HuH-7 (cell line): ENCODE data around the gene TNKS1BP1.
A peak's percentile ranks its signal among the peaks of the same experiment; 100 is the strongest.
"Not testable (repeated sequence)": the region's sequence is repeated elsewhere in the genome, so short reads cannot be mapped to it uniquely, and the experiment has no call there.

Source experiments
- DNase-seq: peaks from one replicate; pipeline ENCODE4 v3.0.0; 2011; ENCODE audit warnings: low spot score

The TNKS1BP1 gene

GRCh38 chr11:57287884-57288283 is 36.9 kb downstream of the TNKS1BP1 start:
- DNase-seq: no peak

DNA sequence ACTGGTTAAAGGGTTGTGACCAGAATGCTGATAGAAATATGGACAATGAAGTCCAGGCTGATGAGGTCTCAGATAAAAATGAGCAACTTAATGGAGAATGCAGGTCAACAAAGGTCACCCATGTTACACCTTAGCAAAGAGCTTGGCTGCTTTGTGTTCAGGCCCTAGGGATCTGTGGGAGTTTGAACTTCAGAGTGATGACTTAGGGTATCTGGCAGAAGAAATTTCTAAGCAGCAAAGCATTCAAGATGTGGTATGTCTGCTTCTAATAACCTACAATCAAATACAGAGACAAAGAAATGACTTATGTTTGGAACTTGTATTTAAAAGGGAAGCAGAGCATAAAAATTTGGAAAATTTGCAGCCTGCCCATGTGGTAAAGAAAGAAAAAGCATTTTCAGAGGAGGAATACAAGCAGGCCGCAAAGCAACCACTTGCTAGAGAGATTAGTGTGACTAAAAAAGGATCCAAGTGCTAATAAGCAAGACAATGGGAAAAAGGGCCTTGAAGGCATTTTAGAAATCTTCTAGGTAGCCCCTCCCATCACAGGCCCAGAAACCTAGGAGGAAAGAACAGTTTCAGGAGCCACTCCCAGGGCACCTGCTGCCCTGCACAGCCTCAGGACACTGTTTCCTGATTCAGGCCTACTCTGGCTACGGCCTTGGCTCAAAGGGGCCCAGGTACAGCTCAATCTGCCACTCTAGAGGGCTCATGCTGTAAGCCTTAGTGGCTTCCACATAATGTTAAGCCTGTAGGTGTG is 41.3 kb downstream of the TNKS1BP1 start:
- no peak for DNase-seq

DNA sequence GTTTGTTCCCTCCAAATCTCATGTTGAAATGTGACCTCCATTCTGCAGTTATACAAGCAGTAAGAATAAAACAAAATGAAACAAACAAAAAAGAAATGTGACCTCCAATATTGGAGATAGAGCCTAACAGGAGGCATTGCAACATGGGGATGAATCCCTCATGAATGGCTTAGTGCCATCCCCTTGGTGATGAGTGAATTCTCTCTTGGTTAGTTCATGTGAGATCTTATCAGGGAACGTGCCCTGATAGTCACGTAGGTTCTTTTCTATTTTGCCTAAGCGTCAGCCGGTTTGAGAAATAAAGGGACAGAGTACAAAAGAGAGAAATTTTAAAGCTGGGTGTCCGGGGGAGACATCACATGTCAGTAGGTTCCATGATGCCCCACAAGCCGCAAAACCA is 43.2 kb downstream of the TNKS1BP1 start:
- not testable (repeated sequence) for DNase-seq

- DNase-seq: no peak
These were observed 45.6 kb downstream of the TNKS1BP1 start for GRCh38 chr11:57279116-57279515.

DNA sequence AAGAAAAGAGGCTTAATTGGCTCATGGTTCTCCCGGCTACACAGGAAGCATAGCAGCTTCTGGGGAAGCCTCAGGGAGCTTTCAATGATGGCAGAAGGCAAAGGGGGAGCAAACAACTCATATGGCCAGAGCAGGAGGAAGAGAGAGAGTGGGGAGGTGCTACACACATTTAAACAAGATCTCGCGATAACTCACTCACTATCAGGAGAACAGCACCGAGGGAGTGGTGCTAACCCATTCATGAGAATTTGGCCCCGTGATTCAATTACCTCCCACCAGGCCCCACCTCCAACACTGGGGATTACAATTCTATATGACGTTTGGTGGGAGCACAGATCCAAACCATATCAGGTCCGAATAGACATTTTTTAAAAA is 46.0 kb downstream of the TNKS1BP1 start:
- DNase-seq: no peak

DNA sequence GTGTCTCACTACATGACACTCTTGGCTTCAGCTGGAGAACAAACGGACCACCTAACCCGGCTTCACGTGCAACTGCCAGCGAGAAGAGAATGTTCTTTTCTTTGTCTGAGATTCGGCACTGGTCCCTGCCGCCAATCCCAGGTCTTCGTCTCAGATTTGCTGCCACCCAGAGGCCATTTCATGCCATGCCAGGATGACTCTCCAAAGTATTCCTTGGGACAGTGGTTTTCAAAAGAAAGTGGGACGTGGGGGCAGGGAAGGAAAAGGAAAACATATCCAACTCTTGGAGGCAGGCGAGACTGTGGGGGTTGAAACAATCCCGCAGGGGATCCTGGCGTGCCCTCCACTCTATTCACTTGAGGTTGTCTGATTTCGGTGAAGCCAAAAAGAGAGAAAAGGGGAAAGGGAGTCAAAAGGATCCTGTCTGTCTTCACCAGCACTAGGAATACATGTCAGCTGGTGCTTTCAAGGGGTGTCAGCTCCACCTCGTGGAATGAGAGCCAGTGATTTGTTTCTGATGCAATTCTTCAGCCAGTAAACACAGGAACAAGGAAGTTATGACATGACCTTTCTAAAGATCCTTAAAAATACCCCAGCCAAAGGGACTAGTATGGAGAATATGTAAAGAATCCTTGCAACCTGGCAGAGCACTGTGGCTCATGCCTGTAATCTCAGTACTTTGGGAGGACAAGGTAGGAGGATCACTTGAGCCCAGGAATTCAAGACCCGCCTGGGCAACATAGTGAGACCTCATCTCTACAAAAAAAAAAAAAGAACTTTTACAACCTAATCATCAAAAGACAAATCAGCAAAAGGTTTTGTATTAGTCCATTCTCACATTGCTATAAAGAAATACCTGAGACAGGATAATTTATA is 46.7 kb downstream of the TNKS1BP1 start:
- peak; percentile 42 for DNase-seq

- no peak for DNase-seq
These were observed 47.6 kb downstream of the TNKS1BP1 start for GRCh38 chr11:57276971-57277675.

DNA sequence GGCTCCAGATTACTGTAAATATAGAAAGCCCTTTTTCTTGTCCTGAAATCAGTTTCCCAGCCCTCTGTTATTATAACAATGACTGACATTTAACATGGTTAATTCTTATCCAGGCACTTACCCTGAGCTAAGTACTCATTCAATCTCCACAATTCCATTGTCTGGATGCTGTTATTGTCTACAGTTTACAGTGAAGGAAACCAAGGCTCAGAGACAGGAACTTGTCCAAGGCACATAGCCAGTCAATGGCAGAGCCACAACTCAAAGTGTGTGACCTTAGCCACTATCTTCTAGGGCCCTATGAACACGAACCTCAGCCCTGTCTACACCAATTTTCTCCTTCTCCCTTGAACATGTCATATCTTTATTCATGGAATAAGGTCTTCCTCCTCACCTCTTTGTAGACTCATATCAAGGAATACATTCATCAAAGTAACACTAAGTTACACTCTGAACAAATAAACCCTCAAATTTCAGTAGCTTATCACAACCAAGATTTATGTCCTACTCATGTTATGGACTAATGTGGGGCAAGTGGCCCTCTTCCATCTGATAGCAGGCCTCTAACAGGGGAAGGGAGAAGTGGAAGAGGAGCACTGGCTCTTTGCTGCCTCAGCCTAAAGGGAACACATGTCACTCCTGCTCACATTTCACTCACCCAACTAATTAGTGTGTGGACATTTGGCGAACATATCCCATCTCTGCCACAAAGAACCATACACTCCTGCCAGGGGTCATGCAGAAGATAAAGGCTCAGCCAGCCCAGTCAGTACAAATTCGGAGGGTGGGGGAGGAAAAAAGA is 48.4 kb downstream of the TNKS1BP1 start:
- DNase-seq: no peak

- DNase-seq: no peak
These were observed 49.2 kb downstream of the TNKS1BP1 start for GRCh38 chr11:57275582-57275981.

DNA sequence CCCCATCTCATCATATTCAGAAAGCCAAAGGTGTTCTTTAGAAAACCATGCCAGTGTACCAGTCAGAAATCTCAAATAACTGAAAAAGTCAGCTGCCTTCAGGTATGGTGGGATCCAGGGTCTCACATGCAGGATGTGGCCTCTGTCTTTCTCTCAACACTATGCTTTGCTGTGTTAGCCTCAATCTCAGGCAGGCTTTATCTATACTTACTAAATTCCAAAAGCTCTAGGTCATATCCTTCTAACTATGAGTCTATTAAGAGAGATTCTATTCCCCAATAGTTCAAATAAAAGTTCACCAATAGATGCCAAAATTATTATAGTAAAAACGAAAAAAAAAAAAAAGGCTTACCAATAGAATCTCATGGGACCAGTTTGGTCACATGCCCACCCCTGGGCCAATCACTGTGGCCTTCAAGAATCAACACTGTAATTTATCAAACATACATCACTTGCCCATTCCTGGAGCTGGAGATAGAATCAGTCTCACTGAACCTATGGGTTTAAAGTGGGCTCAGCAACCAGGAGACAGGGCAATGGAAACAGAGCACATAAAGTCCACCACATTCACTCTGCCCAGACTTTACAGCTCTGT is 49.8 kb downstream of the TNKS1BP1 start:
- DNase-seq: no peak

DNA sequence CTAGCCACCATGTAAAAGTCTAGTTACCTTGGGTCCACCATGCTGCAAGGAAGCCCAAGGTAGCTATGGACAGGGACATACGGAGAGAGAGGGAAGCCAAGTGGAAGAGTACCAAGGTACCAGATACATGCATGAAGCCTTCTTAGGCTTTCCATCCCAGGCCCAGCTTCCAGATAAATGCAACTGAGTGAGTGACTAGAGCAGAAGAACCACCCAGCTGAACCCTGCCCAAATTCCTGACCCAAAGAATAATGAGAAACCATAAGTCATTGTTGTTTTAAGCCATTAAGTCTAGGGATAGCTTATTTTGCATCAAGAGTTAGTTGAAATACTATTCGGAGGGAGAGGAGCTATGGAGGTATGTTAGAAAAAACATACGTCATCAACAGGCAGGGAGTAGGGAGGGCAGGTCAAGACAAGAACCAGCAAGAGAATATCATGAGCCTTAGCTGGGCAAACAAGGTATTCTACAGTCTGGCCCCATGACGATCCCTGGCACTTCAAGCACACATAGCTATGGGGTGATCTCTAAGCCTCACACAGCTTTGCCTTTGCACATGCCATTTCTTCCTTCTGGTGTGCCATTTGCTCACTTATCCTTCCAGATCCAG is 51.2 kb downstream of the TNKS1BP1 start:
- no peak for DNase-seq

DNA sequence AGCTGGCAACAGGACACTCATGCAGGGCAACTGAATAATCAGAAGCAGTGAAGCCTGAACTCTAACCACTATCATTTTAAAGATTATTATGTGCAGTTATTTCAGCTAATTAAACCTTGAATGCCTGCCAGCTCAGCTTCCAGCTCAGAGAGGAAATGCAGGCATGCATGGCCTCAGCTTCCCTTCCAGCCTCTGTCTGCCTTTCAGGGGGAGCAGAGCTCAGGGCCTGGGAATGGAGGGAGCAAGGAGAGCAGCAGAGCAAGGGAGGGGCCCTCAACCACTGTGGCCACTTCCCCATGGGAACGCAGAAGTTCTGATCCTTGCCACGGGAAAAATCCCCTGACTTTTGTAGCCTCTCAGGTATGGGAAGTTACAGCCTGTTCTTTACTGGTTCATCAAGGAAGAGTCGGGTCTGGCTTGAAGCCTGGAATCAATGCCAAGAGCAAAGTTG is 55.2 kb downstream of the TNKS1BP1 start:
- DNase-seq: no peak

DNA sequence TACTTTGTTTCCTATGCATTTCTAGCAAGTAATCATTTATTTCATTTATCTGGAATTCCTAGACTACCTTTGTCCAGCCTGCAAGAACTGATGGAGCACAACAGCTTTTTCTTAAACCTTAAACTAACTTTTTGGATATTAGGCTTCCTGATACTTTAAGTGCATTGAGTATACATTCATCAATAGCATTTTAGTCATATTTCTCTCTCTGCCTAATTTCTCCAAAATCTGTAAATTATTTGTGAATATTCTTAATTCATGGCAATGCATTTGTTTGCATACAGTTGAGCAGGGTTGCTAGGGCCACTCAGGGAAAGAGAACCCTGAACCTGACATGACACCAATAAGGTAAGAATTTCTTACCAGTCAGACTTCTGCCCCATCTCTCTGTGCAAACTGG is 58.6 kb downstream of the TNKS1BP1 start:
- no peak for DNase-seq

- no peak for DNase-seq
These were observed 61.4 kb downstream of the TNKS1BP1 start for GRCh38 chr11:57263351-57263750.

- no peak for DNase-seq
These were observed 62.6 kb downstream of the TNKS1BP1 start for GRCh38 chr11:57262157-57262556.

DNA sequence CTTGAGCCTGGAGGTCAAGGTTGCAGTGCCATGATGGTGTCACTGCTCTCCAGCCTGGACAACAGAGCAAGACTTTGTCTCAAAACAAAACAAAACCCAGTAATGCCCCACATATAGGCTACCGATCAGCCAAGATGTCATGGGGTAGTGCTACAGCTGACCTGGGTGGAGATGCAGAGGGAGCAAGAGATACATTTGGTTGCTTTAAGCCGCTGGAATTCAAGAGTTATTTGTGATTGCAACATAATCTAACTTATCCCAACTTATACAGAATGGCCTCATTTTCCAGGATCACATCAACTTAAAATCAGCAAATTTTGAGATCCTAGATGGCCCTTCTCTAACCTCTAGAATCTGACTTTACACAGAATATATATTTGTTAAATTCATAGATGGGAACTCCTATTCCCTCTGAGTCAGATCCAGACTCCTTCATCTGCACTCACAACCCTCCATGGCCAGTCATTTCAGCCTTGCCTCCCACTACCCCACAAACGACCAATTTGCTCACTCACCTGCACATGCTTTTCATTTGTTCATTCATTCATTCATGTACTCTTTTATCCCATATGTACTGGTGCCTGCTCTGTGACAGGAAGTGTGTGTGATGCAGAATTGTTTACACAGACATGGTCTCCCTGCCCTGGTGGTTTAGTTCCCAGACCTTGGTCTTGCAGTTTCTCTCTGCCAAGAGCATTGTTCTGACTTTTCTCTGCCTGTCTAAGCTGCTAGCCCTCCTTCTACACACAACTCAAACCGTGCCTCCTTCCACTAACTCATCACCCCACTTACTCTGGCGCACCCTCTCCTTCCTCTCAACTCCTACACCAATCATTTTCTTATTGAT is 63.6 kb downstream of the TNKS1BP1 start:
- no peak for DNase-seq

- DNase-seq: no peak
These were observed 68.6 kb downstream of the TNKS1BP1 start for GRCh38 chr11:57256119-57256518.

- DNase-seq: no peak
These were observed 69.1 kb downstream of the TNKS1BP1 start for GRCh38 chr11:57255618-57256017.

- no peak for DNase-seq
These were observed 70.1 kb downstream of the TNKS1BP1 start for GRCh38 chr11:57254631-57255030.

GRCh38 chr11:57251491-57252104 is 73.2 kb downstream of the TNKS1BP1 start:
- DNase-seq: no peak
